ENCODE data around the gene PON3. TPM values are rescaled to one million over a fixed set of nuclear protein-coding genes. Genes with fewer than 3 reads are reported as not detected.

PON3 gene
- total and polyA plus RNA-seq, 2 of the 4 experiments (the other 2 are of a cell fraction) = not detected

GRCh38 chr7:95407751-95408150 is 11.6 kb upstream of the PON3 start:
- no peak overlapping the region for H4K5ac ChIP-seq (ENCODE audit: low read depth, low read length)
- ChIA-PET POLR2A (ENCODE audit: unreplicated experiment) (no interaction called here), CTCF (no interaction called here)
- H3K27me3 ChIP-seq (ENCODE audit: control insufficient read depth, insufficient read depth, low read length) = no peaks in the 10 kb centered on the region
- H2BK20ac ChIP-seq (ENCODE audit: low read depth, low read length) = no peak overlapping the region
- no peaks in the 10 kb centered on the region for H3K9me3 ChIP-seq (ENCODE audit: control insufficient read depth, insufficient read depth, low read length)
- H3K9ac ChIP-seq (ENCODE audit: low read depth, low read length) = no peak overlapping the region
- no peak overlapping the region for H2AFZ ChIP-seq (replicated peaks; ENCODE audit: low read length, poor library complexity)
- in situ Hi-C loops (cut with MboI; ENCODE audit: low sequenced_read_pairs) (no loop called here), intact Hi-C loops (cut with micrococcal nuclease) (no loop called here), dilution Hi-C loops (cut with HindIII; ENCODE audit: low sequenced_read_pairs, unreplicated experiment) (no loop called here)
- H2AK5ac ChIP-seq (ENCODE audit: low read depth, low read length) = no peak overlapping the region
- H4K91ac ChIP-seq (ENCODE audit: insufficient read depth, low read depth, low read length) = no peak overlapping the region
- no peak overlapping the region for H3K4ac ChIP-seq (ENCODE audit: low read depth, low read length)
- BruUV-seq (replicated peaks) = no TSS peak
- H3K23ac ChIP-seq (ENCODE audit: low read depth, low read length) = no peak overlapping the region
- DNase-seq = no peak
- H3K56ac ChIP-seq (ENCODE audit: extremely low read depth, insufficient read depth, low read length) = no peak overlapping the region
- ATAC-seq (ENCODE audit: low read depth) = no peak
- peaks cover 8% of the 10 kb centered on the region for H3K36me3 ChIP-seq (ENCODE audit: control insufficient read depth, insufficient read depth, low read length)
- no peak overlapping the region for H3K27ac ChIP-seq (ENCODE audit: insufficient read depth, low read length)
- no peak overlapping the region for H3K18ac ChIP-seq (ENCODE audit: low read depth, low read length)
- H3K9me1 ChIP-seq (ENCODE audit: insufficient read depth, low read length) = no peaks in the 10 kb centered on the region; the same call in 1 of the 2 replicates
- H3K14ac ChIP-seq (replicated peaks; ENCODE audit: low read depth, low read length) = no peak overlapping the region
- TF ChIP-seq, protein P1, sequence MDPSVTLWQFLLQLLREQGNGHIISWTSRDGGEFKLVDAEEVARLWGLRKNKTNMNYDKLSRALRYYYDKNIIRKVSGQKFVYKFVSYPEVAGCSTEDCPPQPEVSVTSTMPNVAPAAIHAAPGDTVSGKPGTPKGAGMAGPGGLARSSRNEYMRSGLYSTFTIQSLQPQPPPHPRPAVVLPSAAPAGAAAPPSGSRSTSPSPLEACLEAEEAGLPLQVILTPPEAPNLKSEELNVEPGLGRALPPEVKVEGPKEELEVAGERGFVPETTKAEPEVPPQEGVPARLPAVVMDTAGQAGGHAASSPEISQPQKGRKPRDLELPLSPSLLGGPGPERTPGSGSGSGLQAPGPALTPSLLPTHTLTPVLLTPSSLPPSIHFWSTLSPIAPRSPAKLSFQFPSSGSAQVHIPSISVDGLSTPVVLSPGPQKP (IDR thresholded peaks at IDR 0.05; ENCODE audit: borderline replicate concordance, low read depth, low read length) = no peak
- TF ChIP-seq MXI1 (IDR thresholded peaks at IDR 0.05; ENCODE audit: borderline replicate concordance, low read depth, low read length) (no peak), BHLHE40 (IDR thresholded peaks at IDR 0.05; ENCODE audit: low read depth, low read length) (no peak), POLR2A (IDR thresholded peaks at IDR 0.05; ENCODE audit: low read depth, low read length) (no peak), USF2 (IDR thresholded peaks at IDR 0.05; ENCODE audit: low read depth, low read length) (no peak), RAD21 (IDR thresholded peaks at IDR 0.05; ENCODE audit: low read length) (no peak), SMC3 (IDR thresholded peaks at IDR 0.05; ENCODE audit: low read depth, low read length) (no peak), MAFK (IDR thresholded peaks at IDR 0.05; ENCODE audit: low read depth, low read length) (no peak), CHD1 (IDR thresholded peaks at IDR 0.05; ENCODE audit: low read depth, low read length) (no peak), RCOR1 (IDR thresholded peaks at IDR 0.05; ENCODE audit: insufficient replicate concordance, low read length) (no peak), RFX5 (IDR thresholded peaks at IDR 0.05; ENCODE audit: low read depth, low read length) (no peak), FOS (IDR thresholded peaks at IDR 0.05; ENCODE audit: low read depth, low read length) (no peak), CEBPB (IDR thresholded peaks at IDR 0.05; ENCODE audit: low read depth, low read length) (no peak), MAZ (IDR thresholded peaks at IDR 0.05; ENCODE audit: borderline replicate concordance, low read depth, low read length) (no peak), CTCF (conservative IDR thresholded peaks at IDR 0.05; ENCODE audit: low read depth, low read length) (no peak), NFE2L2 (IDR thresholded peaks at IDR 0.05; ENCODE audit: low read depth, low read length) (no peak)
- H4K8ac ChIP-seq (ENCODE audit: low read depth in 2 of 2, low read length in 2 of 2) = no peak overlapping the region
- H3K4me1 ChIP-seq (ENCODE audit: control insufficient read depth, insufficient read depth, low read length) = no peaks in the 10 kb centered on the region
- H3K4me2 ChIP-seq (ENCODE audit: low read depth, low read length) = no peak overlapping the region
- 0 out of 4 replicates have a peak, but pooled peaks cover 0 to 3% of the 10 kb centered on the region in 2 experiments for H3K79me1 ChIP-seq (ENCODE audit: low read depth in 1 of 2, low read length in 2 of 2)
- H4K20me1 ChIP-seq (ENCODE audit: insufficient read depth, low read length) = no peaks in the 10 kb centered on the region
- no CpG with 5 or more reads among the region's 2 CpGs for WGBS, 2 experiments (ENCODE audit: extremely low coverage in 2 of 2, insufficient read length in 1 of 2)
- no peak overlapping the region for H3K4me3 ChIP-seq (ENCODE audit: insufficient read depth, low read depth, low read length)
- no peak overlapping the region for H2BK15ac ChIP-seq (ENCODE audit: low read depth, low read length)
- no peak overlapping the region for H2BK5ac ChIP-seq (ENCODE audit: low read depth, low read length, poor library complexity, severe bottlenecking)
- H2AK9ac ChIP-seq (replicated peaks; ENCODE audit: low read depth, low read length, poor library complexity) = no peak overlapping the region
- H2BK120ac ChIP-seq (ENCODE audit: low read depth, low read length) = no peak overlapping the region

Data from IMR-90 (cell line).